Activated gamma-delta T cell treated with anti-CD3 and anti-CD28 coated beads, Interleukin-2, amount 50 U/mL, for 16 hours (primary cell): ENCODE measurements around the gene ACSM6.
A peak's percentile ranks its signal among the peaks of the same experiment; 100 is the strongest.
"Not testable (repeated sequence)": the region's sequence is repeated elsewhere in the genome, so short reads cannot be mapped to it uniquely, and the experiment has no call there.

Experiments
- DNase-seq: peaks from one replicate; pipeline ENCODE4 v3.0.0-alpha.2; 2020; ENCODE audit warnings: low read depth

Gene ACSM6, protein sequence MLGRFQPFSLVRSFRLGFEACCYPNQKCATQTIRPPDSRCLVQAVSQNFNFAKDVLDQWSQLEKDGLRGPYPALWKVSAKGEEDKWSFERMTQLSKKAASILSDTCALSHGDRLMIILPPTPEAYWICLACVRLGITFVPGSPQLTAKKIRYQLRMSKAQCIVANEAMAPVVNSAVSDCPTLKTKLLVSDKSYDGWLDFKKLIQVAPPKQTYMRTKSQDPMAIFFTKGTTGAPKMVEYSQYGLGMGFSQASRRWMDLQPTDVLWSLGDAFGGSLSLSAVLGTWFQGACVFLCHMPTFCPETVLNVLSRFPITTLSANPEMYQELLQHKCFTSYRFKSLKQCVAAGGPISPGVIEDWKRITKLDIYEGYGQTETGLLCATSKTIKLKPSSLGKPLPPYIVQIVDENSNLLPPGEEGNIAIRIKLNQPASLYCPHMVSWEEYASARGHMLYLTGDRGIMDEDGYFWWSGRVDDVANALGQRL

DNA sequence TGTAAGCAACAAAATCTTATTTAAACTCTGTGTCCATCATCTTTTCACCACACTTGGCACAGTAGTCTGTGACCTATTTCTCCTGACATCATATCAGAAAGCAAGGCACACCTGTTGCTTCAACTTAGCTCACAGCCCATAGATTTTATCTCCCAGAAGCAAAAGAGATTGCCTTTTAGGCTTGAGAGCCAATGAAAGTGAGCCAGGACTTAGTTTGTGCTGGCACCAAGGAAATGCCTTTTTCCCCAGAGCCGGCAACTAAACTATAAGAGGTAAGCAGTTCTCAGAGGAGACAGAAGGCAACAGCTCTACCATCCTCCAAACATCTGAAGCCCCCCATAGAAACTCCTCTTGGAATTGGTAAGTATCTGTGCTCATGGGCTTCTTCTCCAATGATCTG, at the start of gene ACSM6:
TSS of gene ACSM6 (plus strand) at position 295 of the 400 bp plus-strand sequence. CDS start 248 bp downstream, outside the sequence.
- no peak for DNase-seq

DNA sequence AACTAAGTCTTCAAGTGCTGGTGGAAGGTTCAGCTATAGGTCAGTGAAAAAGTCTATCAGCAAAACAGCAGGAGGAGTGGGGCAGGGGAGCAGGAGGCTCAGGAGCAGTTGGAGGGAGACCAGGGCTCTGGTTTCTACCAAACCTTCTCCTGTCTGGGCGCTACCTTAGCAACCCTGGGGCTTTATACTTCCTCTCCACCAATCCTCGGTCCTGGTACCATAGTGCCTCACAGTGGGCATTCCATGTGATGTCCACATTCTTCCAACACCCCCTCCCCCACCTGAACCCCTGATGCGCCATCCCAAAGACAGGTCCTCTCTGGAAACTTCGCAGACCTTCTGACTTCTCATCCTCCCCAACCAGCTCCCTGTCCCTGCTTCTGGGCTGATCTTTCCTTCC, 25.3 kb upstream of the ACSM6 start:
- DNase-seq: no peak

DNA sequence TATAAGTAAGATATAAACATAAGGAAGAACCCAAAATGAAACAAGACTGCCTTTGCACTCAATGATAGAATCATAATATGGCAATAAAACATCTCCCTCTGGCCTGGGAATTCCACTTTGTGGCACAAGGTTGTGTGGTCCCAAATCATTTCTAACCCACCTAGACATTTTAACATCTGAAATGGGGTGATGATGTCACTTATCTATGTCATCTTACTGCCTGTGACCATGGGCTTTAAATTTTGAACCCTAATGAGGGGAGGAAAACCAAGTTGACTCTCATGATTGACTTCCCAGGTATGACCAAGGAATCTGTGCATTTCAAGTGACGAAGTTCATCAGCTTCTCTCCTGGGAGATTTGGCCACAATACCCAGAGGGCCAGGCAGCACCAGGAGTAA, 24.5 kb upstream of the ACSM6 start:
- no peak for DNase-seq

DNA sequence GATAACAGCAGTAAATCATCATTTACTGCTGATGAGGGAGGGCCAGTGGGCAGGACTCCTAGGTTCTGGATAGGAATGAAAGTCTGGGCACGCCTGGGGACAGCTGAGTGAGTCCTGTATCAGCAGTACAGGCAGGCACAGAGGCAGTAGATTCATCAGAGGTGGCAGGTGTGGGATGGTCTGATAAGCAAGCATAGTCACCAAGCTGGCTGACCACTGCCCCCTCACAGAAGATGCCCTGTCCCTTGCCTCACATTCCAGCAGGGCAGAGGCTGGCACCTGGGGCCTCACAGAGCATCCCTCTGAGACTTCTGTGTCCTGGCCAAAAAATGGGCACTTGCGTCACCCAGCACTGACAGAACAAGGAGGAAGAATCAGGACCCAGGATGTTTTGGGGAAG, 23.2 kb upstream of the ACSM6 start:
- no peak for DNase-seq

DNA sequence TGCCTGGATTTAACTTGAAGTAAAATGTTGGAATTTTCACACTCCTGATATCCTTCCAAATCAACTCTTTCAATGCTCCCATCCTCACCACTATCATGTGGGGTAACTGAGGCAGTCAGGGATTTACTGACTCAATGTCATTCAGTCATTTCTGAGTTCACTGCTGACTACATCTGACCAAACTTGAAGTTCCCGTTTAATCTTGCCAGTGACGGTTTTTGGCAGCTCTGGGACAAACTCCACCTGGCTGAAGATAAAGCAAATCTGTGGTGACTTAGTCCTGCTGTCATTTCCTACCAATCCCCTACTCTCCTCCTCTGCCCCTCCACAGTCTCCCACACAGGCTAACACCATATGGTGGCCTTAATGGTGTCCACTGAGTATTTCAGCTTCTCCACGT, 22.7 kb upstream of the ACSM6 start:
- no peak for DNase-seq

DNA sequence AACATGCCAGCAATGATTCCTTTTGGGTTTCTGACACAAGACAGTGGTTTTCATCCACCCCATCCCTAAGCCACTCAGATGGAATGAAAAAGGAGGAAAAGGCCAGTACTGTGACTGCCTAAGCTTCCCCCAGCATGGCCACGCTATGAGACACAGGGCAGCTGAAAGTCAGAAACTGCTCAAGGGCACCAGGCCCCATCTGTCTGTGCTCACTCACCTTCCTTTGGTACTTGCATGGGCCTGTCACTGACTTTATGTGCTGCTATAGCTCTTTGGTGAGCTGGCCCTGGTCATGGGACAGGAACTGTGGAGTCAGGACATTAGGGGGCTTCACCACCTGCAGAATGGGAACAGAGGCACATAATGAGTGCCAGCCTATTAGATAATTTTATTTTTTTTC, 21.2 kb upstream of the ACSM6 start:
- DNase-seq: no peak

DNA sequence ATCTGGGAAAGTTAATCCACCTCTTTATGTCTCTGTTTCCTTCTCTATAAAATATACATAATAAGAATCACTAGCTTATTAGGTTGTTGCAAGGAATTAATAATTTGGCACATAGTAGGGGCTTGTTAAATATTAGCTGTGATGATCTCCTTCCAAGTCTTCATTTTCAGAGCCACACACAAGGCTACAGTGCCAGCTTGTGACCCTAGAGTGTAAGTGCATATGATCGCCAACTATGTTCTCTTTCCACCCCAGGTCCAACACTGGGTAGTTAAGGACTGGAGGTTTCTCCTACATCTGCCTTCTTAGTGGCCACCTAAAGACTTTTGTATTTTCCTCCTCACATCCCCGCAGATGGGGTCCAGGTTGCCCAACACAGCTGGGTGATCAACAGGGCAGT, 17.9 kb upstream of the ACSM6 start:
- DNase-seq: no peak

DNA sequence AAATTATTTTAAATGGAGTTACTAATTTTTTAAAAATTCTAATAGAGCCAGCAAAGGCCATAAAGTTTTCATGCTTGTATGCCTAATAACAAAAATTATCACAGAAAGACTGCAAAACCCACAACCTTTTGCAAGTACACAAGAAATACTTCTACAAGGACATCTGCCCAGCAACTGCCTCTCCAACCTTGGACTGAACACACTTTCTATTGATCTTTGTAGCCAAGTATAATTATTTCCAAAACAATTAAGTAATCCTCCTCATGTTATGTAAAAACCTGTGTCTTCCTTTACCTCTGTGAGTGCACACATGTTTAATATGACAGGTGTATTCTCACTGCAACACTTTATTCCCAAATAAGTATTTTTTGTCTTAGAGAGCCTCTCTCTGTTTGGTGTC, 16.6 kb upstream of the ACSM6 start:
- DNase-seq: no peak

DNA sequence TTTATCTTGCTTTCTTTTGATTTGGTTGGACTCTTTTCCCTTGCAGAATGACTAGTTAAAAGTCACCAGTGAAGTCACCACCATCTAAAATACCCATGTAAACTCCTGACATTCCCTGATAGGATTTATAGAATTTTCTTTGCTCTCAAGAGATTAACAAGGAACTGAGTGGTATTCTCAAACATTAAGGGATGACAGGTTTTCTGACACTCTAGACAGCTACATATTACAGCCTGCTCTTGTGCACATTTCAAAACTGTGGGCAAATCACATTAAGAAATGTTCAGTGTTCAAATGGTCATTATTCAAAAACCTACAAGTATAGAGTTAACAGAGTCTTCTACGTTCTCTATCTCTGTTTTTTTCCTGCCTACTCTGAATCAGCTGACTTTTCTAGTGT, 15.8 kb upstream of the ACSM6 start:
- no peak for DNase-seq

DNA sequence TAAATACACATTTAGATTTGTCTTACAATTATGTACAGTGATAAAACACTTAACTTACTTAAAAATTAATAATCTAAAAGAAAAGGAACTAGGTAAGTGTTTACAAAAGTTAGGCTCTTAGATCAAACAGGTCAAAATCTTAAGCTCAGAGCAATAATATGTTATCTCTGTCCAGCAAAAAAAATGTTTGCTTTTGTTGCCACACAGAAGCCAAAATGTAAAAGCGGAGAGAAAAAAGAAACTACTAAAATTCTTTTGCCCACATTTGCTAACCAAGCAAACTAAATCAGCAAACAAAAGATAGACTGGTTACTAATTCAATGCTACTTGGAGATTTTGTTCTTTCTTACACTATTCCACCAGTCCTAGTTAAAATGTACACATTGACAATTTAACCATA, 15.2 kb upstream of the ACSM6 start:
- no peak for DNase-seq

DNA sequence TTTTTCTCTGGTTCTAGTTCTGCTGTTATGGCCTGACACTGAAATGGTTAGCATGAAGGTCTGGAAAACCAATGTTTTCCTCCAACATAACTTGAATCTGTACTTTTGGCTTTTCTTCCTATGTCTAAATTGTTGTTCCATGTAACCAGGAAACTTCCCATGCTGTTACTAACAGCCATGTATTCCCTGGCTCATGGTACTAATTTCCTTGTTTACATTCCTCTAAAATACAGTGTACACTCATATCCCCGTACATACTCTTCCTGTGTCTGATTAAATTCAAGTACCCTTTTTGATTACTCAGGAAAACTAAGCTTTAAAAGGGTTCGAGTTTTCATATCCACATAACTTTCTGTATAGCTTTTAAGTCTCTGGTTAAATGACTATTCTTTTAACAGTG, 12.3 kb upstream of the ACSM6 start:
- no peak for DNase-seq

DNA sequence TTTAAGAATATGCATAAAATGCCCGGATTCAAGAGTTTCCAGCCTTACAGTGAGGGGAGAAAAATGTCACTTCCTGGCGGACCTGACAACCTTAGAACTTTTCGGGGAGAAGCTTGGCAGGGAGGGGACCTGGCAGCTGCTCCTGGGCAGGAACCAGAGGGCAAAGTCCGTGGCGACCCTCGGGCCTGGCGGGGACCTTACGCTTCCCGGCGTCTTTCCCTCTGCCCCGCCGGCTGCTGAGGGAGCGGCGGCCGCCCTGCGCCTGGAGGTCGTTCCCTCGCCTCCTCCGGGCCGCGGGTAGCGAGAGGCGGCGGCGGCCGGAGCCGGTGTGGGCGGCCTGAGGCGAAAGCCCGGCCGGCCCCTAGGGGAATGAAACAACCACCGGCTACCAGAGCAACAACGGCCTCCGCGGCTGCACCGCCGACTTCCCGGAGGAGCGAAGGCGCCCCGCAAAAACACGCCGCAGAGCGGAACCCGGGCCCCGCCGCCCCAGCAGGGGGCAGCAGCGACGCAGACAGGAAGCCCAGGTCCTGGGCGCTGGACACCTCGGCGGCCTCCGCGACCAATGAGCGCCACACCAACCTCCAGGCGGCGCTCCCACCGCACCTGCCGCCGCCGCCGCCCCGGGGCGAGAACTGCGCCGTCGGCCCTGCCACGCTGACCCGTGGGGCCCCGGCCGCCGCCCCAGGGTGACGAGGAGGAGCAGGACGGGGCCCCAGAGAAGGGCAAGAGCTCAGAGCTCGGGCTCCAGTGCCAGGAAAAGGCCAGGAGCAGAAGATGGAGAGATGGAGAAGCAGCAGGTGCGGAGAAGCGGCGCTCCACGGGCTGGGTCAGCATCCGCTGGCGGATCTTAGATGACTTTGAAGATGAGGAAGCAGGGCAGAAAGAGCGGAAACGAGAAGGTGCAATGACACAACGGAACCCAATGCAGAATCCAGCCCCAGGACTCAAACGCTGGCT, 10.5 kb upstream of the ACSM6 start:
- DNase-seq: peak; percentile 60

DNA sequence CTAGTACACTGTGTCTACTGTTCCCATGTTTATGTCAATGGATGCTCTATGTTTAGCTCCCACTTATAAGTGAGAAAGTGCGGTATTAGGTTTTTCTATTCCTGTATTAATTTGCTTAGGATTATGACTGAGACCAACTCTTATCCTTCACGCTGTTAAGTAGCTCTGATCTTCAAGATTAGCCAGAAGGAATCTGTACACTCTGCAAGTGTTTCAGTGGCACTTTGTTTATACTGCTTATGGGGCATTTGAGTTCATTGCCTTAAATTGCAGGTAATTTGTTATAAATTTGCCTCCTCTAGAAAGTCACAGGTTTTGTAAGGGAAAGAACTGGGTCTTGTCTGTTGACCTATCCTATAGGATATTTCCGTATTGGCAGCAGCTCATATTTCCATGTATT, 6.4 kb upstream of the ACSM6 start:
- DNase-seq: no peak

DNA sequence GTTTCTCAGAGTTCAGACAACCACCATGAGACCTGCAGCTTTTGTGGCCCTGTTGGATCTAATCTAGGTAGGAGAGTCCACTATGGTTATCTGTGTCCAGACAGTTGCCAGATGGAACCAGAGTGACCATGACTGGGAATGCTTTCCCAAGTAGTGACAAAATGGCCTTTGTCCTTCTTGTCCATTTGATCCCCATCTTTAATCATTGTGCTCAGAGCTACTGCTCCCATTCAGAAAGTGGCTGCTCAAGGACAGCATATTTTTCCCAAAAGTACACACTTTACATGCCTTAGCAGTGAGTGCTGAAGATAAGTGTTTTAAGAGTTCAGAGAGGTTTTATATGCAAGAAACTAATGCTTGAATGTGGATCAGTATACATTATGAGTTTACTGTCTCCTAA, 5.4 kb upstream of the ACSM6 start:
- no peak for DNase-seq

DNA sequence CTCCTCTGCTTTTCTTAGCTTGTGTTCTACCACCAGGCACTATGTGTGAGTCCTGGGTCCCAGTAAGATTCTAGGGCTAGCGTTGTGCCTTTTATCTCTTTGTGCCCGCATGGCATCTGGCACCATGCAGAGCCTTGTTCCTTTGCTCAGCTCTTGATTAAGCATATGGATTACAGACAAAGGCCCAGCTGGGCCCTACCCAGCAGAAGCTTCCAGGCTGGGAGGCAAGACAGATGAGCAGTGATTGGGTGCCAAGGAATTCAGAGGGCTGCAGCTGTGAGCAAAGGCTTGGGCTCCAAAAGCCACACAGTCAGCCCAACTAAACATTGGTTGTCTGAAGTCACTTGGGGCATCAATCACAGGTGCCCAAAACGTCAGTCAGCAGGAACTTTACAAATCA, 2.0 kb downstream of the ACSM6 start:
- DNase-seq: no peak

DNA sequence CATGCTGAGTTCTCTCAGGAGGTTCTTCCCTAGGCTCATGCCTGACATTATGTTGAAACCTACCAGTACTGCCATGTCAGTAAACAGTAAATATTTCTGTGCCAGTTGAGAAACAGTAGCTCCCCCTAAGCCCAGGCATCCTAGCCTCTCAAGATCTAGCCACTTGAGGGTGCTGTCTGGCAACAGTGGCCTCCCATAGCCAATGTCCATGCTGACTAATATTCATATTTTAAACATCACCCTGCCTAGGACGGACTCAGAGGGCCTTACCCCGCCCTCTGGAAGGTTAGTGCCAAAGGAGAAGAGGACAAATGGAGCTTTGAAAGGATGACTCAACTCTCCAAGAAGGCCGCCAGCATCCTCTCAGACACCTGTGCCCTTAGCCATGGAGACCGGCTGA, 7.7 kb downstream of the ACSM6 start:
- no peak for DNase-seq

DNA sequence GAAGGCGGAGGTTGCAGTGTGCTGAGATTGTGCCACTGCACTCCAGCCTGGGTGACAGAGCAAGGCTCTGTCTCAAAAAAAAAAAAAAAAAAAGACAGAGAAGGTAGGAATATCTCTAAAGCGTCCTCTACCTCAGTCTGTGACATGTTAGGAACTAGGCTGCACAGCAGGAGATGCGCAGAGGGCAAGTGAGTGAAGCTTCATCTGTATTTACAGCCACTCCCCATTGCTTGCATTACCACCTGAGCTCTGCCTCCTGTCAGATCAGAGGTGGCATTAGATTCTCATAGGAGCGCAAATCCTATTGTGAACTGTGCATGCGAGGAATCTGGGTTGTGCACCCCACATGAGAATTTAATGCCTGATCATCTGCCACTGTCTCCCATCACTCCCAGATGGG, 8.8 kb downstream of the ACSM6 start:
- not testable (repeated sequence) for DNase-seq

DNA sequence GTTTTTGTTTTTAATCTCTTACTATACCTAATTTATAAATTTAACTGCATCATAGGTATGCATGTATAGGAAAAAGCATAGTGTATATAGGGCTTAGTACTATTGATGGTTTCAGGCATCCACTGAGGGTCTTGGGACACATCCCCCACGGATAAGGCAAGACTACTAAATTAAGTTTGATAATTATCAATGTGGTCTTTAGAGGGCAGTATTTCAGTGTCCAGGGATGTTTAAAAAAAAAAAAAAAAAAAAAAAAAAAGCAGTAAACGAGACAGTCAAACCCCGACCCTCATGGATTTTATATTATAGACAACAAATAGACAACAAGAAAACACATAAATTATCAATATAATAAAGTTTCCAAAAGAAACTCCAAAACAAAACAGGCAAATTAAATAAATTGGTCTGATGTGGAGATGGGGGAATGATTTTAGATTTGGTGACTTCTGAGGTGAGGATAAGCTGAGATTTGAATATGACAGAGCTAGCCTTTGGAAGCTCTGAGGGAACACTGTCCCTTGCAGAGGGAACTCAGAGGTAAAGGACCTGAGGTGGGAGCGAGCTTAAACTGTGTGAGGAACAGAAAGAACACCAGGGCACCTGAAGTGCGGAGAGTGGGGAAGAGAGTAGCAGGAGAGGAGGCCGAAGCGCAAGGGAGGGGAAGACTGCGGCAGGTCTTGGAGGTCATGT, 14.8 kb downstream of the ACSM6 start:
- no peak for DNase-seq

DNA sequence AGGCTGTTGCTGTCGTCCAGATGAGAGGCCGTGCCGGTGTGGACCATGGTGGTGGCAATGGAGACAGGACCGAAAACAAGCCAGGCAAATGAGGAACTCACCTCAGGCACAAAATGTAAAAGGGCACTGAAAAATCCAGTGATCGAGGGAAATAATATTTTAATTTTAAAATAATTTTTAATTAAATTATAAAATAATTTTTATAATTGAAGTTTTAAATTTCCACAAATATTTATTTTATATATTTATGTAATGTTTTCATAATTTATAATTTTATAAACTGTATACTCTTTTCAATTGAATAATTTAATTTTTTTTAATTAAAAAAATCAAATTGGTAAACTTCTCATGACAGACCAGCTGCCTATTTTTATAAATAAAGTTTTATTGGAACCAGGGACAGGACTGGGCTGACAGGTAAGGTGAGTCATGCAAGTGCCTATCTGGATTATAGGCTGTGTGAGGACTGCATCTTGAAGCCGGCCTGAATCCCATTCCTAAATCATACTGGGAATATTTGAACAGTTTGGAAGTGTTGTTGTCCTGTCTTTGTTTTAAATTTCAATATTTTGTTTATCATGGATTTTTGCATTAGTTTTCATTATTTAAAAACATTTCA, 15.6 kb downstream of the ACSM6 start:
- no peak for DNase-seq

DNA sequence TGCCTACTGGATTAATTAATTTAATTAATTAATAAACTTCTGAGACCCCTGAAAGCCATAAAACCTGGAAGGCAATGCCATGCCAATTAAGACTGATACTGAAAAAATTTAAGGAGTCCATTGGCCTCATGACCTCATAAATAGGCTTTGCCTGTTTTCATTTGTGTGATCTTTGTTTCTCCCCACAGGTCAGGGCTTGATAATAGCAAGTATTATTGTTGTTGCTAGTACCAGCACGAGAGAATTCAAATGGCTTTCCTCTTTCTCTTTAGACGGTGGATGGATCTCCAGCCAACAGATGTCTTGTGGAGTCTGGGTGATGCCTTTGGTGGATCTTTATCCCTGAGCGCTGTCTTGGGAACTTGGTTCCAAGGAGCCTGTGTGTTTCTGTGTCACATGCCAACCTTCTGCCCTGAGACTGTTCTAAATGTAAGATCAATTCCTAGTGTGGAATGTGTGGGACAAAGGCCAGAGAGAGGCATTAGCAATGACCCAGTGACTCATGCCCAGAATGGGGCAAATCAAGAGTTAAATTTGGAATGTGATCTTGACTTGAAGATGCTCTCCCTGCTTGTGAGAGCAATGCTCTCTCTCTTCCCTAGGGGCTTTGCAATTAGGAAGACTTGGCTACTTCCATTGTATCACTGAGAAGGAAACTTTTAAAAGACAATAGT, 17.7 kb downstream of the ACSM6 start:
- no peak for DNase-seq

DNA sequence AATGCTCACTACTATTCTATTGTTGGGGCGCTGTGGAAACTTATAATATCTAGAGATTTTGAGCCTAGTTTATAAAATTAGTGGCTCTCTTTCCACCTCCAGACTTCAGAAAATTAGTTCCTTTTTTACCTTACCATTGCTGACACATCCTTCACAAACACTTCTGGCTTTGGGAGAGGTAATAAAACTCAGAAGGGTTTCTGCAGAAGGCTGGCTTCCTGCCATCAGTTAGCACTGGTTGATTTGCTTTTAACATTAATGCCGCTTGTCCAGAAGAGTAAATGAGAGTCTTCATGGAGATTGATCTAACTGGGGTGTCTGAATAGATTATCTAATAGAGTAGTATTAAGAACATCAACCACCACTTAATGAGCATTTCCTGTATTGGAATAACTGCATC, 20.3 kb downstream of the ACSM6 start:
- no peak for DNase-seq
